HCT116 (cell line): ENCODE data around the gene SENP6. TPM values are rescaled to one million over a fixed set of nuclear protein-coding genes. Genes with fewer than 3 reads are reported as not detected.

Experiments used
- ATAC-seq: fragments of 200-7000 bp; cut with Tn5 transposase; 2 replicates; pipeline ENCODE4 v1.9.1; 2020; ENCODE audit warnings: mild to moderate bottlenecking, moderate library complexity
- BruUV-seq: library from RNA; stranded (reverse); fragments of 400-500 nt; replicated peaks from 2 replicates; lab custom pipeline; 2021; lab: Mats Ljungman, UMichigan
- CTCF ChIA-PET: fragments of 300-600 bp; sonication (Branson Sonifier 250); formaldehyde crosslinking; loops from one replicate; lab custom pipeline; 2021; ENCODE audit warnings: antibody characterized with exemption; lab: Charles Lee
- POLR2A ChIA-PET: fragments of 300-600, 350-600 bp; sonication (Branson Sonifier 250); formaldehyde crosslinking; loops from one replicate; lab custom pipeline; 2021; ENCODE audit warnings: antibody characterized with exemption; lab: Charles Lee
- RAD21 ChIA-PET, 2 experiments: fragments of 300-600 bp; sonication (Branson Sonifier 250); formaldehyde crosslinking; loops; one replicate each; lab custom pipeline; 2023; ENCODE audit warnings: low total read pairs in 2 of 2; ENCODE audit not compliant: uncharacterized antibody in 2 of 2, unreplicated experiment in 2 of 2, low non-redundant PET in 1 of 2; lab: Charles Lee
- DNase-seq: peaks from one replicate; pipeline ENCODE4 v3.0.0-alpha.2; 2010; ENCODE audit warnings: low read depth, low spot score
- H2AFZ ChIP-seq: fragments of 200-600 bp; shearing (Covaris generic), sonication (generic); 2 replicates; pipeline ENCODE4 v1.6.1; 2017; ENCODE audit warnings: low read depth, mixed run types, mixed read lengths, antibody characterized with exemption, low read length; ENCODE audit not compliant: poor library complexity, severe bottlenecking
- H3K27ac ChIP-seq: 2 replicates; pipeline ENCODE4 v1.5.1; 2012; ENCODE audit warnings: low read depth, low read length
- H3K27me3 ChIP-seq: fragments of 200-600 bp; sonication (generic); 2 replicates; pipeline ENCODE4 v1.6.1; 2016; ENCODE audit warnings: mixed run types, low read length, mixed read lengths; ENCODE audit not compliant: insufficient read depth
- H3K36me3 ChIP-seq, 2 experiments: fragments of 200-500 bp in 1 of 2; fragments of 200-600 bp in 1 of 2; sonication (Bioruptor generic) in 1 of 2; sonication (generic) in 1 of 2; 2 replicates each; pipeline versions ENCODE4 v1.5.1 to v1.6.1; 2014 to 2016; ENCODE audit warnings: low read length in 2 of 2, inconsistent platforms in 1 of 2, mixed read lengths in 1 of 2, mixed run types in 1 of 2; ENCODE audit not compliant: insufficient read depth in 2 of 2, control insufficient read depth in 1 of 2
- H3K4me1 ChIP-seq, 2 experiments: fragments of 200-600 bp in 1 of 2; sonication (generic) in 1 of 2; 2 replicates each; pipeline versions ENCODE4 v1.5.1 to v1.6.1; 2012 to 2017; ENCODE audit warnings: low read length in 2 of 2, inconsistent platforms in 1 of 2, mild to moderate bottlenecking in 1 of 2, mixed read lengths in 1 of 2, mixed run types in 1 of 2, moderate library complexity in 1 of 2; ENCODE audit not compliant: insufficient read depth in 2 of 2, control insufficient read depth in 1 of 2
- H3K4me2 ChIP-seq: fragments of 200-600 bp; sonication (generic); 2 replicates; pipeline ENCODE4 v1.6.1; 2017; ENCODE audit warnings: mixed run types, low read length, mixed read lengths
- H3K4me3 ChIP-seq, 2 experiments: fragments of 200-600 bp in 1 of 2; sonication (generic) in 1 of 2; replicated peaks in 1 of 2; 2 replicates each; pipeline ENCODE4 v1.5.1; 2011 to 2016; ENCODE audit warnings: low read length in 2 of 2, control low read depth in 1 of 2, low read depth in 1 of 2, mild to moderate bottlenecking in 1 of 2, mixed read lengths in 1 of 2, mixed run types in 1 of 2
- H3K79me2 ChIP-seq: fragments of 200-600 bp; sonication (generic); 2 replicates; pipeline ENCODE4 v1.6.1; 2017; ENCODE audit warnings: mild to moderate bottlenecking, mixed run types, low read length, moderate library complexity, mixed read lengths; ENCODE audit not compliant: insufficient read depth
- H3K9ac ChIP-seq: fragments of 200-600 bp; sonication (generic); 2 replicates; pipeline ENCODE4 v1.6.1; 2016; ENCODE audit warnings: low read length, mixed read lengths
- H3K9me2 ChIP-seq: fragments of 200-600 bp; sonication (generic), shearing (Covaris generic); 2 replicates; pipeline ENCODE4 v1.6.1; 2017; ENCODE audit warnings: mixed run types, mild to moderate bottlenecking, moderate library complexity; ENCODE audit not compliant: insufficient read depth
- H3K9me3 ChIP-seq, 2 experiments: fragments of 200-500 bp in 1 of 2; fragments of 200-600 bp in 1 of 2; sonication (Bioruptor generic) in 1 of 2; sonication (generic) in 1 of 2; 2 replicates each; pipeline ENCODE4 v1.6.1; 2014 to 2017; ENCODE audit warnings: low read length in 2 of 2, mixed read lengths in 2 of 2, inconsistent platforms in 1 of 2, low read depth in 1 of 2, mild to moderate bottlenecking in 1 of 2, mixed run types in 1 of 2, moderate library complexity in 1 of 2; ENCODE audit not compliant: control insufficient read depth in 1 of 2, insufficient read depth in 1 of 2
- H4K20me1 ChIP-seq: fragments of 200-600 bp; sonication (generic), shearing (Covaris generic); 2 replicates; pipeline ENCODE4 v1.6.1; 2017; ENCODE audit warnings: mixed run types, mild to moderate bottlenecking, moderate library complexity; ENCODE audit not compliant: insufficient read depth
- CBX3 ChIP-seq: IDR thresholded peaks from 2 replicates; pipeline ENCODE4 v1.6.1; 2012; ENCODE audit warnings: low read depth
- EGR1 ChIP-seq: IDR thresholded peaks from 2 replicates; pipeline ENCODE4 v1.6.1; 2012; ENCODE audit warnings: low read depth
- ELF1 ChIP-seq: IDR thresholded peaks from 2 replicates; pipeline ENCODE4 v1.6.1; 2012; ENCODE audit warnings: low read depth, borderline replicate concordance
- POLR2AphosphoS5 ChIP-seq: IDR thresholded peaks from 2 replicates; pipeline ENCODE4 v1.6.1; 2011; ENCODE audit warnings: mild to moderate bottlenecking, low read depth, low read length, moderate library complexity
- REST ChIP-seq: IDR thresholded peaks from 2 replicates; pipeline ENCODE4 v1.6.1; 2012; ENCODE audit warnings: low read depth
- ZBTB33 ChIP-seq: IDR thresholded peaks from 2 replicates; pipeline ENCODE4 v1.6.1; 2011; ENCODE audit warnings: mild to moderate bottlenecking, low read length, moderate library complexity; ENCODE audit not compliant: insufficient replicate concordance; ENCODE audit errors: extremely low read depth
- intact Hi-C: fragments of 100-400 bp; cut with micrococcal nuclease; formaldehyde crosslinking; loops from 2 replicates; pipeline ENCODE4 v1.10.0; 2022
- total RNA-seq: library from RNA; stranded (reverse); gene quantifications from one replicate; pipeline ENCODE4 v1.2.1, GENCODE V29; 2021; ENCODE audit not compliant: unreplicated experiment

Gene SENP6
- total RNA-seq, 1 experiment from 2014 or later: 78.1 TPM

- DNase-seq (no peak), ATAC-seq (no peak)
- Histone ChIP-seq H2AFZ (no peak overlapping the region), H3K4me1 (no peaks in the 10 kb centered on the region), H3K36me3 (peaks cover 19 to 25% of the 10 kb centered on the region in 2 experiments), H3K27ac (no peak overlapping the region), H4K20me1 (no peaks in the 10 kb centered on the region; the same call in 1 of the 2 replicates), H3K9me3 (no peaks in the 10 kb centered on the region), H3K9ac (no peak overlapping the region), H3K79me2 (peaks cover 8% of the 10 kb centered on the region; the same call in 1 of the 2 replicates), H3K9me2 (no peaks in the 10 kb centered on the region), H3K4me2 (no peak overlapping the region), H3K4me3 (no peak overlapping the region), H3K27me3 (no peaks in the 10 kb centered on the region)
- ChIA-PET POLR2A (no interaction called here), RAD21 (no interaction called here), CTCF (no interaction called here)
- intact Hi-C loops: no loop called here
- TF ChIP-seq ELF1: no peak
- TF ChIP-seq POLR2AphosphoS5: no peak
- TF ChIP-seq CBX3: no peak
- TF ChIP-seq REST: no peak
- no TSS peak for BruUV-seq
Measured at GRCh38 chr6:75656479-75656878, 54.8 kb downstream of the SENP6 start.

- TF ChIP-seq ZBTB33 (no peak), EGR1 (no peak)
- Histone ChIP-seq H3K27me3 (no peaks in the 10 kb centered on the region), H3K36me3 (peaks cover 16 to 31% of the 10 kb centered on the region in 2 experiments), H4K20me1 (no peaks in the 10 kb centered on the region; the same call in 1 of the 2 replicates), H3K4me3 (no peak overlapping the region), H3K9me3 (no peaks in the 10 kb centered on the region), H3K27ac (no peak overlapping the region), H3K4me2 (no peak overlapping the region), H3K4me1 (no peaks in the 10 kb centered on the region), H2AFZ (no peak overlapping the region), H3K9ac (no peak overlapping the region), H3K79me2 (peaks cover 10% of the 10 kb centered on the region; the same call in 1 of the 2 replicates), H3K9me2 (no peaks in the 10 kb centered on the region)
- ChIA-PET POLR2A (no interaction called here), CTCF (no interaction called here), RAD21 (no interaction called here)
- ATAC-seq (no peak), DNase-seq (no peak)
- no TSS peak for BruUV-seq
- intact Hi-C loops: no loop called here
Measured at GRCh38 chr6:75657327-75657726, 55.6 kb downstream of the SENP6 start.
